K562 (cell line): ENCODE data around the gene ZBTB7A. TPM values are rescaled to one million over a fixed set of nuclear protein-coding genes. Genes with fewer than 3 reads are reported as not detected.

Experiments used
- DIDO1 ChIP-seq: fragments of 450-650 bp; IDR thresholded peaks from 2 replicates; pipeline ENCODE4 v1.6.1; 2016; ENCODE audit warnings: low read depth, missing biosample characterization, missing genetic modification characterization
- ETV1 ChIP-seq: fragments of 450-650 bp; conservative IDR thresholded peaks from 2 replicates; pipeline ENCODE4 v1.6.1; 2016; ENCODE audit warnings: missing genetic modification characterization, control low read depth, low read depth, missing compliant biosample characterization
- ID3 ChIP-seq, 2 experiments: fragments of 250-450 bp in 1 of 2; fragments of 450-650 bp in 1 of 2; sonication (Bioruptor Pico) in 1 of 2; IDR thresholded peaks; 2 replicates each; pipeline versions ENCODE4 v1.6.1 to v1.8.0; 2016 to 2021; ENCODE audit warnings: mild to moderate bottlenecking in 2 of 2, moderate library complexity in 2 of 2, missing compliant biosample characterization in 1 of 2, missing genetic modification characterization in 1 of 2
- MYC ChIP-seq, 2 experiments: fragments of 250-450 bp in 1 of 2; sonication (Bioruptor Pico) in 1 of 2; IDR thresholded peaks; 2 replicates each; pipeline versions ENCODE4 v1.5.1 to v1.6.1; 2012 to 2021; ENCODE audit warnings: low read depth in 2 of 2, borderline replicate concordance in 1 of 2, improper control_type of control experiment in 1 of 2, low read length in 1 of 2, mild to moderate bottlenecking in 1 of 2, moderate library complexity in 1 of 2
- NCOR1 ChIP-seq: fragments of 450-650 bp; IDR thresholded peaks from 2 replicates; pipeline ENCODE4 v1.6.1; 2016; ENCODE audit warnings: mild to moderate bottlenecking, moderate library complexity
- NEUROD1 ChIP-seq: fragments of 150-350 bp; IDR thresholded peaks from 2 replicates; pipeline ENCODE4 v1.6.1; 2014; ENCODE audit warnings: borderline replicate concordance, low read length, low read depth; ENCODE audit not compliant: partially characterized antibody
- POLR2G ChIP-seq: fragments of 200-400 bp; formaldehyde crosslinking; IDR thresholded peaks from 2 replicates; pipeline ENCODE4 v1.6.1; 2017; ENCODE audit warnings: low read depth, mild to moderate bottlenecking, antibody characterized with exemption, low read length, moderate library complexity
- RFX5 ChIP-seq: IDR thresholded peaks from 2 replicates; pipeline ENCODE4 v1.6.1; 2011; ENCODE audit warnings: low read depth, mild to moderate bottlenecking, improper control_type of control experiment, low read length
- SIRT6 ChIP-seq: IDR thresholded peaks from one replicate; pipeline ENCODE4 v1.6.1; 2012; ENCODE audit warnings: low read depth, mild to moderate bottlenecking, control low read depth, inconsistent platforms, low read length, moderate library complexity
- TRIM24 ChIP-seq, 2 experiments: fragments of 450-650 bp; IDR thresholded peaks; 2 replicates each; pipeline ENCODE4 v1.6.1; 2016
- ZBTB7A ChIP-seq: IDR thresholded peaks from 2 replicates; pipeline ENCODE4 v1.6.1; 2011; ENCODE audit warnings: low read depth, mild to moderate bottlenecking, low read length, moderate library complexity, borderline replicate concordance; ENCODE audit not compliant: control insufficient read depth
- ZFX ChIP-seq: sonication (generic); formaldehyde crosslinking; IDR thresholded peaks from 2 replicates; pipeline ENCODE4 v1.8.0; 2022; ENCODE audit warnings: mild to moderate bottlenecking, missing genetic modification reagents, moderate library complexity
- ZNF143 ChIP-seq: sonication (generic); formaldehyde crosslinking; IDR thresholded peaks from 2 replicates; pipeline ENCODE4 v1.9.0; 2022; ENCODE audit warnings: mild to moderate bottlenecking, missing genetic modification reagents
- ZNF57 ChIP-seq: fragments of 450-650 bp; formaldehyde crosslinking; IDR thresholded peaks from 2 replicates; pipeline ENCODE4 v1.4.0; 2020; ENCODE audit warnings: mild to moderate bottlenecking, moderate library complexity
- polyA plus RNA-seq, 8 experiments: library from polyadenylated mRNA; depleted of rRNA in 4 of 8; stranded (reverse) in 5 of 8; unstranded in 3 of 8; fragments of >200 nt; fragmentation: Nextera tagmentation in 2 of 8; fragmentation: Illumina TruSeq in 1 of 8; extraction: Ambion mirVana in 2 of 8; extraction: Trizol in 1 of 8; gene quantifications; 2 replicates each; pipeline versions ENCODE4 v1.2.1 to v1.2.3, GENCODE V29; 2011 to 2014; ENCODE audit warnings: inconsistent platforms in 1 of 8, missing spikeins in 1 of 8
- total RNA-seq, 7 experiments: library from RNA; depleted of rRNA in 6 of 7; stranded (reverse); fragments of >200 nt in 6 of 7; fragmentation: Illumina TruSeq in 2 of 7; extraction: Trizol in 2 of 7; gene quantifications; 2 replicates each; pipeline versions ENCODE4 v1.2.1 to v1.2.3, GENCODE V29; 2011 to 2021; ENCODE audit warnings: low replicate concordance in 1 of 7
- TF ChIP-seq, protein P1 (sequence below): fragments of 250-450 bp; sonication (Bioruptor Pico); IDR thresholded peaks from 2 replicates; pipeline ENCODE4 v1.6.1; 2021; ENCODE audit warnings: mild to moderate bottlenecking
- TF ChIP-seq, protein P2 (sequence below): fragments of 250-450 bp; sonication (Bioruptor Pico); IDR thresholded peaks from 2 replicates; pipeline ENCODE4 v1.9.0; 2021; ENCODE audit warnings: mild to moderate bottlenecking, inconsistent platforms
- TF ChIP-seq, protein P3 (sequence below): sonication (generic); formaldehyde crosslinking; IDR thresholded peaks from 2 replicates; pipeline ENCODE4 v1.9.0; 2022; ENCODE audit warnings: mild to moderate bottlenecking, missing genetic modification reagents
- TF ChIP-seq, protein P4 (sequence below), 3 experiments: fragments of 200-800 bp in 1 of 3; fragments of 250-450 bp in 1 of 3; fragments of 450-650 bp in 1 of 3; sonication (Bioruptor Pico) in 1 of 3; sonication (Bioruptor generic) in 1 of 3; formaldehyde crosslinking in 1 of 3; IDR thresholded peaks; 2 replicates each; pipeline versions ENCODE4 v1.6.1 to v1.8.0; 2016 to 2022; ENCODE audit warnings: mild to moderate bottlenecking in 2 of 3, missing genetic modification characterization in 2 of 3, missing compliant biosample characterization in 1 of 3, moderate library complexity in 1 of 3

The ZBTB7A gene
- total and polyA plus RNA-seq, 9 of the 15 experiments (the other 6 are each of a cell fraction or from before 2014, with no cell fraction given): 0.11 to 34.0 (median 4.6) TPM

- TF ChIP-seq NEUROD1: peak; percentile 15
- no peak for TF ChIP-seq RFX5
- TF ChIP-seq, protein P1, sequence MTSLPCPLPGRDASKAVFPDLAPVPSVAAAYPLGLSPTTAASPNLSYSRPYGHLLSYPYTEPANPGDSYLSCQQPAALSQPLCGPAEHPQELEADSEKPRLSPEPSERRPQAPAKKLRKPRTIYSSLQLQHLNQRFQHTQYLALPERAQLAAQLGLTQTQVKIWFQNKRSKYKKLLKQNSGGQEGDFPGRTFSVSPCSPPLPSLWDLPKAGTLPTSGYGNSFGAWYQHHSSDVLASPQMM (CRISPR knock-in tag): no peak
- TF ChIP-seq POLR2G: peak; percentile 51
- no peak for TF ChIP-seq DIDO1 (tag)
- TF ChIP-seq ZFX: peak; percentile 5
- TF ChIP-seq, protein P2, sequence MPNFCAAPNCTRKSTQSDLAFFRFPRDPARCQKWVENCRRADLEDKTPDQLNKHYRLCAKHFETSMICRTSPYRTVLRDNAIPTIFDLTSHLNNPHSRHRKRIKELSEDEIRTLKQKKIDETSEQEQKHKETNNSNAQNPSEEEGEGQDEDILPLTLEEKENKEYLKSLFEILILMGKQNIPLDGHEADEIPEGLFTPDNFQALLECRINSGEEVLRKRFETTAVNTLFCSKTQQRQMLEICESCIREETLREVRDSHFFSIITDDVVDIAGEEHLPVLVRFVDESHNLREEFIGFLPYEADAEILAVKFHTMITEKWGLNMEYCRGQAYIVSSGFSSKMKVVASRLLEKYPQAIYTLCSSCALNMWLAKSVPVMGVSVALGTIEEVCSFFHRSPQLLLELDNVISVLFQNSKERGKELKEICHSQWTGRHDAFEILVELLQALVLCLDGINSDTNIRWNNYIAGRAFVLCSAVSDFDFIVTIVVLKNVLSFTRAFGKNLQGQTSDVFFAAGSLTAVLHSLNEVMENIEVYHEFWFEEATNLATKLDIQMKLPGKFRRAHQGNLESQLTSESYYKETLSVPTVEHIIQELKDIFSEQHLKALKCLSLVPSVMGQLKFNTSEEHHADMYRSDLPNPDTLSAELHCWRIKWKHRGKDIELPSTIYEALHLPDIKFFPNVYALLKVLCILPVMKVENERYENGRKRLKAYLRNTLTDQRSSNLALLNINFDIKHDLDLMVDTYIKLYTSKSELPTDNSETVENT (CRISPR knock-in tag): no peak
- TF ChIP-seq TRIM24 (IDR thresholded peaks at IDR 0.05): no peak
- no peak for TF ChIP-seq ZNF57 (CRISPR knock-in tag)
- TF ChIP-seq ID3 (CRISPR knock-in tag; IDR thresholded peaks at IDR 0.05): no peak
- no peak for TF ChIP-seq ID3 (tag; IDR thresholded peaks at IDR 0.05)
- 0 out of 2 replicates have a peak, but pooled peaks have one; percentile 17 for TF ChIP-seq ETV1 (tag)
- TF ChIP-seq, protein P3, sequence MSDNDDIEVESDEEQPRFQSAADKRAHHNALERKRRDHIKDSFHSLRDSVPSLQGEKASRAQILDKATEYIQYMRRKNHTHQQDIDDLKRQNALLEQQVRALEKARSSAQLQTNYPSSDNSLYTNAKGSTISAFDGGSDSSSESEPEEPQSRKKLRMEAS (CRISPR knock-in tag): peak; percentile 33; the same call in 1 of the 2 replicates
- no peak for TF ChIP-seq SIRT6
- no peak for TF ChIP-seq ZNF143 (CRISPR knock-in tag)
- TF ChIP-seq MYC (IDR thresholded peaks at IDR 0.05; ENCODE audit: low read depth, low read length): peak; percentile 47
- no peak for TF ChIP-seq MYC (CRISPR knock-in tag; IDR thresholded peaks at IDR 0.05; ENCODE audit: borderline replicate concordance, low read depth)
- peak; percentile 87; the same call in 1 of the 2 replicates for TF ChIP-seq ZBTB7A
- TF ChIP-seq NCOR1: no peak
- TF ChIP-seq, protein P4, sequence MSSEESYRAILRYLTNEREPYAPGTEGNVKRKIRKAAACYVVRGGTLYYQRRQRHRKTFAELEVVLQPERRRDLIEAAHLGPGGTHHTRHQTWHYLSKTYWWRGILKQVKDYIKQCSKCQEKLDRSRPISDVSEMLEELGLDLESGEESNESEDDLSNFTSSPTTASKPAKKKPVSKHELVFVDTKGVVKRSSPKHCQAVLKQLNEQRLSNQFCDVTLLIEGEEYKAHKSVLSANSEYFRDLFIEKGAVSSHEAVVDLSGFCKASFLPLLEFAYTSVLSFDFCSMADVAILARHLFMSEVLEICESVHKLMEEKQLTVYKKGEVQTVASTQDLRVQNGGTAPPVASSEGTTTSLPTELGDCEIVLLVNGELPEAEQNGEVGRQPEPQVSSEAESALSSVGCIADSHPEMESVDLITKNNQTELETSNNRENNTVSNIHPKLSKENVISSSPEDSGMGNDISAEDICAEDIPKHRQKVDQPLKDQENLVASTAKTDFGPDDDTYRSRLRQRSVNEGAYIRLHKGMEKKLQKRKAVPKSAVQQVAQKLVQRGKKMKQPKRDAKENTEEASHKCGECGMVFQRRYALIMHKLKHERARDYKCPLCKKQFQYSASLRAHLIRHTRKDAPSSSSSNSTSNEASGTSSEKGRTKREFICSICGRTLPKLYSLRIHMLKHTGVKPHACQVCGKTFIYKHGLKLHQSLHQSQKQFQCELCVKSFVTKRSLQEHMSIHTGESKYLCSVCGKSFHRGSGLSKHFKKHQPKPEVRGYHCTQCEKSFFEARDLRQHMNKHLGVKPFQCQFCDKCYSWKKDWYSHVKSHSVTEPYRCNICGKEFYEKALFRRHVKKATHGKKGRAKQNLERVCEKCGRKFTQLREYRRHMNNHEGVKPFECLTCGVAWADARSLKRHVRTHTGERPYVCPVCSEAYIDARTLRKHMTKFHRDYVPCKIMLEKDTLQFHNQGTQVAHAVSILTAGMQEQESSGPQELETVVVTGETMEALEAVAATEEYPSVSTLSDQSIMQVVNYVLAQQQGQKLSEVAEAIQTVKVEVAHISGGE (CRISPR knock-in tag; IDR thresholded peaks at IDR 0.05): peak in 1 of 3 experiments; percentile 43; a peak in 1 of 6 replicates
Observed at GRCh38 chr19:4077800-4078684, 11.3 kb upstream of the ZBTB7A start (continued).
